NB4 (cell line): ENCODE results near the gene MRPL22.
"Not testable (repeated sequence)": the region's sequence is repeated elsewhere in the genome, so short reads cannot be mapped to it uniquely, and the experiment has no call there.

Experiments
- DNase-seq: peaks from one replicate; pipeline ENCODE4 v3.0.0; 2010; ENCODE audit warnings: low read depth
- H3K4me3 ChIP-seq: one replicate; pipeline ENCODE4 v1.5.1; 2011; ENCODE audit warnings: mild to moderate bottlenecking, low read depth, low read length, moderate library complexity
- CTCF ChIP-seq: IDR thresholded peaks from one replicate; pipeline ENCODE4 v1.5.1; 2012; ENCODE audit warnings: low read depth, low read length
- MAX ChIP-seq: IDR thresholded peaks from 2 replicates; pipeline ENCODE4 v1.6.1; 2011; ENCODE audit warnings: low read depth, low read length
- MYC ChIP-seq: IDR thresholded peaks from 2 replicates; pipeline ENCODE4 v1.6.1; 2011; ENCODE audit warnings: low read depth, low read length
- POLR2A ChIP-seq: IDR thresholded peaks from 2 replicates; pipeline ENCODE4 v1.6.1; 2011; ENCODE audit warnings: mild to moderate bottlenecking; ENCODE audit not compliant: insufficient read length; ENCODE audit errors: extremely low read depth

Gene MRPL22

DNA sequence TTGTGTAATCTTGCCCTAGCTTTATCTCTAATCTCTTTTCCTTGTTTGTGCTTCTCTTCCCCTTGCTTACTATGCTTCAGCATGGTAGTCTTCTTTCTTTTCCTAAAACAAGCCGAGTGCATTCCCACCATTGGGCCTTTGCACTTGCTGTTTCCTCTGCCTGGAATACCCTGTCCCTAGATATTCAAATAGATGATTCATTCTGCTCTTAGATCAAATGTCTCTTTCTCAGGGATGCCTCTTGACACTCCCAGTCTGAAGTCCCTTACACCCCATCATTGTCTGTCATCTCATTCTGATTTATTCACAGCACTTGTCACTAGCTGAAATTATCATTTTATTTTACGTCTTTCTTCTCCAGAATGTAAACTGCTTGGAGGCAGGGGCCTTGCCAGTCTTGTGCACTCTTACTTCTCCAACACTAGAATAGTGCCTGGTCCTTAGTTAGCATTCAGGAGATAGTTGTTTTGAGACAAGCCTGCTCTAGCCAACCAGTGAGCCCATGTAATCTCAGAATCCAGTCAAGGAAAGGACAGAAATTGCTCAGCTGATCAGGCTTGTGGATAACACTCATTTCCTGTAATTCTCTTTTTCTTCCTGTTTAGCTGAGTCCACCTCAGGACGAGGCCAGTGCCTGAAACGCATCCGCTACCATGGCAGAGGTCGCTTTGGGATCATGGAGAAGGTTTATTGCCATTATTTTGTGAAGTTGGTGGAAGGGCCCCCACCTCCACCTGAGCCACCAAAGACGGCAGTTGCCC is 25.4 kb downstream of the MRPL22 start:
- no peak for TF ChIP-seq MYC
- no peak for DNase-seq
- no peak overlapping the region for H3K4me3 ChIP-seq

- no peak overlapping the region for H3K4me3 ChIP-seq
- no peak for DNase-seq
- TF ChIP-seq CTCF (no peak), MAX (no peak), POLR2A (no peak), MYC (no peak)
These were observed 26.0 kb downstream of the MRPL22 start for GRCh38 chr5:154966874-154967273.

DNA sequence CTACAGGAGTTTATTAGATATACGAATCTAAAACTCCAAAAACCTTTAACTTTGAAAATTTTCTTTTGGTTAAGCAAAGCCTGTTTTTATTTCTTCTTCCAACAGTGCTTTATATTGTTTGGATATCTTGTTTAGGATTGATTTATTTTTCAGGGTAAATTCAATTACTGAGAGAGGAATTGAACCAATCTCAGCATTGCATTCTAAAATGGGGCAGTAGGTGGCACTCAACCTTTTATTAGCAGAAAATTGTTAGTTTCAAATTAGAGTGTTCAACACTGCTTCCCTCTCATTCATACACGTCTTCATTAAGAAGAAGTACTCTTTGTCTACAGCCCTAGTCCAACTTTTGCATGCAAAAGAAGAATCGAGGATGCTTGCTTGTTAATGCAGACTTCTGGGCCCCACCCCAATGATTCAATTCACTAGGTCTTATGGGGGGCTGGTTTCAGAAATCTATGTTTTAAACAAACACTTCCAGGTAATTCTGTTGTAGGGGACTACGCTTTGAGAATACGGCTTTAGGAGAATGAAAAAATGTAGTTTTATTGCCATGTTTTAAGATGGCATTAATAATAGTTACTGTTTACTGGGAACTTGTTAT is 26.6 kb downstream of the MRPL22 start:
- H3K4me3 ChIP-seq, result no peak overlapping the region
- no peak for TF ChIP-seq MYC
- no peak for TF ChIP-seq MAX
- TF ChIP-seq POLR2A, result no peak
- TF ChIP-seq CTCF, result peak; percentile 43
- DNase-seq, result peak; percentile 11

- DNase-seq, result no peak
- H3K4me3 ChIP-seq, result no peak overlapping the region
- TF ChIP-seq MYC, result no peak
- TF ChIP-seq POLR2A, result no peak
- no peak for TF ChIP-seq MAX
- TF ChIP-seq CTCF, result no peak
These were observed 28.1 kb downstream of the MRPL22 start for GRCh38 chr5:154968953-154969352.

- no peak overlapping the region for H3K4me3 ChIP-seq
- DNase-seq, result peak; percentile 41
- TF ChIP-seq CTCF, result no peak
- TF ChIP-seq MAX, result no peak
- no peak for TF ChIP-seq POLR2A
- TF ChIP-seq MYC, result no peak
These were observed 29.9 kb downstream of the MRPL22 start for GRCh38 chr5:154970759-154971158.

GRCh38 chr5:154971501-154971900 is 30.6 kb downstream of the MRPL22 start:
- TF ChIP-seq MAX (no peak), MYC (no peak)
- no peak for DNase-seq
- no peak overlapping the region for H3K4me3 ChIP-seq

DNA sequence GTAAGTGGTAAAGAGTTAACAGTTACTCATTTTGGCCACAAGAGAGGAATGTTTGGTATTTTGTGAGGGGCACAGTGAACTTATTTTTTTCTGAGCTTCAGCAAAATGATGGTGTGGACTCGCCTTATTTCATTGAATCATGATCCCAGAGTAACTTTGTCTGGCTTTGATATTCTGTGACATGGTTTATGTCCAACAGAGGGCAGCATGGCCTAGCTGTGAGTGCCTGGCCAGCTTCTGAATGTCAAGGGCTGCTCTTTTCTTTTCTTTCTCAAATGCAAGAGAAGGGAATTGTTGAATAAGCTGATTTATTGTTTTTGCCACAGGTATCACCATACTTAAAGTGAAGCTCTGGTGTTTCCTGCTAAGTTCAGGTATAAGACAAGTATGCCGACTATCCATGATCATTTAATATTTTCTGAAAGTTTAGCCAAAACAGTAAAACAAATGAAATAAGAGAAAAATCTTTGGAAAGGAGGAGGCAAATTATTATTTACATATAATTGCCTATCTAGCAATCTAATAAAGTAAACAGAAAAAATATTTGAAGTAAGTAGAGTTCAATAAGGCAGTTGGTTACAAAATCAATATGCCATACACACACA is 31.7 kb downstream of the MRPL22 start:
- TF ChIP-seq MAX (no peak), CTCF (peak; percentile 41)
- no peak overlapping the region for H3K4me3 ChIP-seq
- DNase-seq, result peak; percentile 50

GRCh38 chr5:154976082-154976481 is 35.2 kb downstream of the MRPL22 start:
- H3K4me3 ChIP-seq, DNase-seq: not testable (repeated sequence)
